PC-3 (cell line): ENCODE data around the gene KRT2.

Experiments
- CTCF ChIP-seq: fragments of 300-600 bp; sonication (generic); conservative IDR thresholded peaks from 2 replicates; pipeline ENCODE4 v1.5.1; 2017; ENCODE audit warnings: antibody characterized with exemption, low read depth, mild to moderate bottlenecking, low read length
- EZH2phosphoT487 ChIP-seq: fragments of 300-600 bp; sonication (generic); IDR thresholded peaks from 2 replicates; pipeline ENCODE4 v1.6.1; 2018; ENCODE audit warnings: mild to moderate bottlenecking, antibody characterized with exemption, low read length, borderline replicate concordance

GRCh38 chr12:52692254-52692653 lies 40.2 kb upstream of the KRT2 start:
- TF ChIP-seq CTCF (no peak), EZH2phosphoT487 (no peak)
